Measurements from ENCODE around the gene LBX2.
A peak's percentile ranks its signal among the peaks of the same experiment; 100 is the strongest.
"Not testable (repeated sequence)": the region's sequence is repeated elsewhere in the genome, so short reads cannot be mapped to it uniquely, and the experiment has no call there.

The LBX2 gene

GRCh38 chr2:74503506-74504475 lies 4.4 kb upstream of the LBX2 start:
- no peak for DNase-seq

GRCh38 chr2:74502720-74503505 lies 3.5 kb upstream of the LBX2 start:
- DNase-seq = peak; percentile 39 to 76

GRCh38 chr2:74502147-74502719 lies 2.8 kb upstream of the LBX2 start:
- no peak for DNase-seq

- no peak for DNase-seq
Observed at GRCh38 chr2:74501335-74502071, 2.1 kb upstream of the LBX2 start.

- DNase-seq = no peak
Observed at GRCh38 chr2:74500578-74500946, 1.2 kb upstream of the LBX2 start.

- no peak for DNase-seq
Observed at GRCh38 chr2:74499940-74500577, 656 bp upstream of the LBX2 start.

GRCh38 chr2:74498500-74499266 lies 720 bp downstream of the LBX2 start:
- no peak for DNase-seq

GRCh38 chr2:74497777-74498499 lies 1.5 kb downstream of the LBX2 start:
- peak in 1 of 2 donors; percentile 23 for DNase-seq

- no peak for DNase-seq
Observed at GRCh38 chr2:74496997-74497776, 2.2 kb downstream of the LBX2 start.

GRCh38 chr2:74495440-74495839 lies 4.0 kb downstream of the LBX2 start:
- no peak for DNase-seq

GRCh38 chr2:74493546-74493945 lies 5.9 kb downstream of the LBX2 start:
- no peak for DNase-seq

- no peak for DNase-seq
Observed at GRCh38 chr2:74491648-74492544, 7.5 kb downstream of the LBX2 start.

GRCh38 chr2:74489906-74490305 lies 9.5 kb downstream of the LBX2 start:
- DNase-seq = no peak

- DNase-seq = no peak
Observed at GRCh38 chr2:74488643-74489481, 10.5 kb downstream of the LBX2 start.

GRCh38 chr2:74486141-74486540 lies 13.3 kb downstream of the LBX2 start:
- DNase-seq = no peak

- DNase-seq = not testable (repeated sequence)
Observed at GRCh38 chr2:74483675-74484164, 15.7 kb downstream of the LBX2 start.

GRCh38 chr2:74482801-74483674 lies 16.4 kb downstream of the LBX2 start, which contains the start of the genes CCDC142 and TTC31:
Gene CCDC142 (minus strand): TSS chr2:74482998. CDS start chr2:74482837, 161 bp downstream.
Gene TTC31 (plus strand): TSS chr2:74483081. CDS start chr2:74483096, 15 bp downstream.
- peak; percentile 95 to 96 for DNase-seq

Data from CD4-positive, alpha-beta T cell treated with Interleukin-4 for 1 hour (primary cell).